ENCODE results near the gene SEMA3C. TPM values are rescaled to one million over a fixed set of nuclear protein-coding genes. Genes with fewer than 3 reads are reported as not detected.

The SEMA3C gene
- total and polyA plus RNA-seq, 8 donors: 4.5 to 344 (median 68.7) TPM

- Histone ChIP-seq H3K4me1 (peaks cover 0 to 60% (median 33%) of the 10 kb centered on the region in 4 donors), H3K4me3 (no peak overlapping the region), H3K36me3 (no peaks in the 10 kb centered on the region), H3K27ac (peak overlapping the region in 1 of 5 donors; percentile 0), H3K9me3 (no peaks in the 10 kb centered on the region), H3K27me3 (no peaks in the 10 kb centered on the region)
- TF ChIP-seq POLR2AphosphoS5 (IDR thresholded peaks at IDR 0.05): no peak
- no peak for TF ChIP-seq EP300 (IDR thresholded peaks at IDR 0.05)
- TF ChIP-seq POLR2A (IDR thresholded peaks at IDR 0.05): no peak
- TF ChIP-seq CTCF (IDR thresholded peaks at IDR 0.05): no peak
- intact Hi-C loops (cut with DNase I; ENCODE audit: low total_unique reads): no loop called here
- 89 to 97% (median 91%) methylated on average over 3 of the region's 3 CpGs for WGBS, 5 donors
- no peak for DNase-seq
These were observed 132.8 kb downstream of the SEMA3C start for GRCh38 chr7:80785961-80786536.

- intact Hi-C loops (cut with DNase I; ENCODE audit: low total_unique reads): no loop called here
- DNase-seq: no peak
- H3K4me1 ChIP-seq: peaks cover 0 to 65% (median 35%) of the 10 kb centered on the region in 4 donors
- H3K9me3 ChIP-seq: no peaks in the 10 kb centered on the region
- H3K27me3 ChIP-seq: no peaks in the 10 kb centered on the region
- H3K36me3 ChIP-seq: no peaks in the 10 kb centered on the region
- H3K27ac ChIP-seq: peak overlapping the region in 1 of 5 donors; percentile 0
- TF ChIP-seq CTCF (IDR thresholded peaks at IDR 0.05) (no peak), POLR2A (IDR thresholded peaks at IDR 0.05) (no peak), POLR2AphosphoS5 (IDR thresholded peaks at IDR 0.05) (no peak), EP300 (IDR thresholded peaks at IDR 0.05) (no peak)
- no peak overlapping the region for H3K4me3 ChIP-seq
These were observed 133.6 kb downstream of the SEMA3C start for GRCh38 chr7:80785276-80785675.

DNA sequence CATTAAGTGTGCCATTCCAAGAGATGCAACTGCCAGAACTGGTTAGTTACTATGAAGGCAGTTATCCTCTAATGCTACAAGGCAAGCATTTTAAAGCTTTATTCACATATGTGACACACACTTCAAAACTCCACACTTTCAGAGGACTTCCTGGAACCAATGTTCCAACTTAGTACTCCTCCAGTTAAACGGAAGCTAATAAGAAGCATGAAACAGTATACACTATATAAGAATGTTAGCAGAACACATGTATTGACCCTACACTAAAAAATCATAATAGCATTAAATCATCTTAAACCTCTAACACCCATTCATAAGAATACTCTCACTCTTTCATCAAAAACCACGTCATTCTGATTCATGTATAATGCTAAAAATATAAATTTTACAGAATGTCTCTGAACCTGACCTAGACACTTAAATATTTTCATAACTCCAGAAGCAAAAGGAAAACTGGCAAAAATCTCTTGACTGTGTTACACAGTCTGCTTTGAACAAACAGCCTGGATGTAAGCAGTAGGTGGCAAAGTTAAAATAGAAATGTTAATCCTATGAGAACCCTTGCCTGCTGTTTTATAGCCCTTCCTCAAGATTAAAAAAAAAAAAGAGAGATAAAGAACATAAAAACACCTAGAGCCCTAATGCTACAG is 135.0 kb downstream of the SEMA3C start:
- Histone ChIP-seq H3K36me3 (no peaks in the 10 kb centered on the region), H3K4me3 (no peak overlapping the region), H3K27me3 (no peaks in the 10 kb centered on the region), H3K9me3 (no peaks in the 10 kb centered on the region), H3K27ac (peak overlapping the region in 2 of 5 donors; percentile 6 to 14), H3K4me1 (peaks cover 0 to 61% (median 34%) of the 10 kb centered on the region in 4 donors)
- TF ChIP-seq POLR2AphosphoS5 (IDR thresholded peaks at IDR 0.05): no peak
- TF ChIP-seq EP300 (IDR thresholded peaks at IDR 0.05): no peak
- TF ChIP-seq CTCF (IDR thresholded peaks at IDR 0.05): no peak
- no peak for TF ChIP-seq POLR2A (IDR thresholded peaks at IDR 0.05)
- WGBS, 5 donors: 38 to 52% (median 42%) methylated on average over 2 of the region's 2 CpGs
- no peak for DNase-seq
- intact Hi-C loops (cut with DNase I; ENCODE audit: low total_unique reads): no loop called here

DNA sequence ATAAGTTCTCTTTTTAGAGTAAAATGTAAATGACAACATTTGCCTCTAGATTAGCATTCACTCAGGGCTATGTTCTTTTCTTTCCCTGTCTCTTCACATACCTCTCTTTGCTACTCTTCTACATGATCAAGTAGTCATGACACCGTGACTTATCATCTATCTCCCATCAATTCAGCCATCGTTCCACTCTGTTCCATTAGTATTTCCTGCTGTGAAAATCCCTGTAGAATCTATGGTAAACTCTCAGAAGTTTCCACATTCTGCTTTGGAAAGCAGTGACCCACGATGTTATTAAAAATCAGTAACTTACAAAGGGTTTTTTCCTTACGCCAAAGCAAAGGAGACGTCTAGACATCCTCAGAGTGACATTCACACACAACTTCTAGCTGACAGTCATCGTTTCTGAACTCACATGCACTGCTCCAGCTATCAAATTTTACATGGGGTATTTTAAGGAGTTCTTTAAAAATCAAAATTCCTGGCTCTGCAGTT is 135.6 kb downstream of the SEMA3C start:
- 76 to 83% (median 81%) methylated on average over 6 of the region's 6 CpGs for WGBS, 5 donors
- Histone ChIP-seq H3K9me3 (no peaks in the 10 kb centered on the region), H3K27ac (peak overlapping the region in 2 of 5 donors; percentile 6 to 14), H3K27me3 (no peaks in the 10 kb centered on the region), H3K4me3 (no peak overlapping the region), H3K4me1 (peaks cover 0 to 61% (median 34%) of the 10 kb centered on the region in 4 donors), H3K36me3 (no peaks in the 10 kb centered on the region)
- DNase-seq: no peak
- intact Hi-C loops (cut with DNase I; ENCODE audit: low total_unique reads): no loop called here
- TF ChIP-seq EP300 (IDR thresholded peaks at IDR 0.05) (no peak), POLR2AphosphoS5 (IDR thresholded peaks at IDR 0.05) (no peak), POLR2A (IDR thresholded peaks at IDR 0.05) (no peak), CTCF (IDR thresholded peaks at IDR 0.05) (no peak)

Measured in stomach (tissue), 9 donors.